ENCODE results near the gene TMEM9.
A peak's percentile ranks its signal among the peaks of the same experiment; 100 is the strongest.
"Not testable (repeated sequence)": the region's sequence is repeated elsewhere in the genome, so short reads cannot be mapped to it uniquely, and the experiment has no call there.

TMEM9 gene

DNA sequence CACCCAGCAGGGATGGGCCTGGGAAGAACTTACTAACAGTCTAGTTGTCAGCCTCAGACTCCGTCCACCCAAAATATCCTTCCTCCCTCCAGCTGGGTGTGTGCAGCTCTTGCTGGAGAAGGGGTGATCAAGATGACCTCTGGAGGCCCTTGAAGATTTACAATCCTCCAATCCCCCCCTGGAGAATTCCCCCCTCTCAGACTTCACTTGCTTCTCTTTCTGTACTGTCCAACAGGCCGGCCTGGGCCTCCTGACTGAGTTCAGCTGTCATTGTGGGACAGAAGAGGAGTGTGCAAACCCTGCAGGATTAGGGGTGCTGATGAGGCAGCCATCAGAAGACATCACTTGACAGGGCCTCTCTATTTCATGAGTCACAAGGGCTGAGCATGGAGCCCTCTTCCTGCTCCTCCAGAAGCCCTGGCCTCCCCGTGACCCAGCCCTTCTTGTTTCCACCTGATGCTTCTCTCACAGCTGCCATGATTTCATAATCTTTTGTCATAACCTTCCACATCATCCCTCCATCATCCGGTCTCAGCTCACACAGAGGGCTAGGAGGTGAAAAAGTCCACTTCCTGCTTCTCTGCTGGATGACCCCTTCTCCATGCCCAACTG lies 18.8 kb upstream of the TMEM9 start:
- DNase-seq (ENCODE audit: low read depth) = no peak

GRCh38 chr1:201172326-201172725 lies 18.1 kb upstream of the TMEM9 start:
- DNase-seq (ENCODE audit: low read depth) = no peak

DNA sequence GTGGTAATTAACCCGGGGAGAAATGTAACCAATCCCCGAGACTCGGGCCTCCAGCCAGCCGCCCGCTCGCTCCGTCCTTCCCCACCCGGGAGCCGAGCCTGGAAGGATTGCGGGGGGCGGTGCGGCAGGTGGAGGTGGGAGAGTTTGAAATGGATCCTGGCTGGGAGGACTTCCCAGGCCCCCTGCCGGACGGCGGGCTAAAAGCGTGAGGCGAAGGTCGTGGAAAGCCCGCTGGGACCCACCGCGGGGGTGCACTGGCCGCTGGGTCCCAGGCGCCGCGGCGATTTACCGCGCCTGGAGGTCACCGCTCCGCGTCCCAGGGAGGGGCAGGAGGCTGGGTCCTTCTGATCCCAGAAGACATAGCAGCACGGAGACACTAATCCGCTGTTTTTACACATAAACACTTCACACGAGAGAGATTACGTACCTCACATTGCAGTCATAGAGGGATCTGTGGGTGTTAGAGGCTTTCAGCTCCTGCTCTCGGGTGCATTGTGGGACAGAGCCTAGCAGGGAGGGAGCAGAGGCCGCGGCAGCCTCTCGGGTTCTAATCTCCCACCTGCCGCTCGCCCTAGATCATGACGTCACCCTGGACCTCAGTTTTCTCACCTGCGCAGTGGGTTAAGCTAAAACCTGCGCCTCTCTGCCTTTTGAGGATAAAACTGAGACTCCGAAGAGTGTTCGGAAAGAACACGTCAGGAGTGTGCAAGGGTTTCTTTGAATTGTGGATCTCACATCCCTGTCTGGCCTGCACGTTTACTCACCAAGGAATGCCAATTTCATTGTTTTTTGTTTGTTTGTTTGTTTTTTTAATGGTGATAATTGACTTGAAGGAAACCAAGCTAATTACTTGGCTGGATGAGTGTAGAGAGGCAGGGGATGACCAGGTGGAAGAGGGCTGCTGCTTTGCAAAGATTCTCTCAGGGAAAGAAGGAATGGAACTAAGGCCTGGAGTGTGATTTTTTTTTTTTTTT lies 17.1 kb upstream of the TMEM9 start:
- DNase-seq (ENCODE audit: low read depth) = no peak

DNA sequence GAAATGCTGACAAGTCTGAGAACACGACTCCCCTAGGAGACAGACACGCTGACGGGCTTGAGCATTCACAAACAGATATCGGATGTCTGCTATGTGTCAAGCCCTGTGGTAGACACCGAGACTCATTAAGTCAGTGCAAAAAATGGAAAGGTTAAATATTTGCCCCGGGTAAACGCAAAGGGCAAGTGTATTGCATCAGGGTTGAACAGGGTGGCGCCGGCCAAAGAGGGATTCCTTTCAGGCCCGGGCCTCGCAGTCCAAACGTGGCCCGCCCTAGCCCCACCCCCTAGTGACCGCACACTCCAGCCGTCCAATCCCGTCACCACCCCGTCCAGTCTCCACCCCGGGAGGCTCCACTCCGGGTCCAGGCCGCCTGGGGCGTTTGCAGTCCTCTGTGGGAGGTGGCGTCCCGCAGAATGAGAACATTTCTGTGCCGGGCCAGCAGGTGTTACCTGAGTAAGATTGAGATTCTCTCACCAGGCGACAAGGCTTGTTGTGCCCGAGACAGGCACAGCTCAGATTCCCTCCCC lies 16.3 kb upstream of the TMEM9 start:
- DNase-seq (ENCODE audit: low read depth) = peak; percentile 38

GRCh38 chr1:201169971-201170532 lies 15.8 kb upstream of the TMEM9 start:
- DNase-seq (ENCODE audit: low read depth) = no peak

- DNase-seq (ENCODE audit: low read depth) = no peak
Observed at GRCh38 chr1:201169203-201169602, 14.9 kb upstream of the TMEM9 start.

GRCh38 chr1:201167041-201167991 lies 13.0 kb upstream of the TMEM9 start:
- DNase-seq (ENCODE audit: low read depth) = no peak

DNA sequence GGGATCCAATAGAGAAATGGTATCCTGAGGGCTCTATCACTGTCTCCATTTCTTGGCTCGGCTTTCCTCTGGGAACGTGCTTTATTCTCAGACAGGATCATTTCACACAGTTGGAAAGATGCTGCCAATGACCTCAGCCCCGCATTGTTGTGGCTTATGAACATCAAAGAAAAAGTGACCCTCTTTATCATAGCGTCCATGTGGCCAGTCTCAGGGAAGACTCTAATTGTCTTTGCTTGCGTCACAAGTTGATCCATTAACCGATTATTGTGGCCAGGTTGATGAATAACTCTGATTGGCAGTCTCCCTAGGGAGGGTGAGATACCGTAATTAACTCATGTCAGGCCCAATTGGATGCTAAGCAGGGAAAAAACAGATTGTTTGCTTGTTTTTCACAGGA lies 10.4 kb upstream of the TMEM9 start:
- no peak for DNase-seq (ENCODE audit: low read depth)

GRCh38 chr1:201163707-201164106 lies 9.4 kb upstream of the TMEM9 start:
- no peak for DNase-seq (ENCODE audit: low read depth)

GRCh38 chr1:201163036-201163435 lies 8.8 kb upstream of the TMEM9 start:
- DNase-seq (ENCODE audit: low read depth) = not testable (repeated sequence)

- no peak for DNase-seq (ENCODE audit: low read depth)
Observed at GRCh38 chr1:201157949-201158348, 3.7 kb upstream of the TMEM9 start.

DNA sequence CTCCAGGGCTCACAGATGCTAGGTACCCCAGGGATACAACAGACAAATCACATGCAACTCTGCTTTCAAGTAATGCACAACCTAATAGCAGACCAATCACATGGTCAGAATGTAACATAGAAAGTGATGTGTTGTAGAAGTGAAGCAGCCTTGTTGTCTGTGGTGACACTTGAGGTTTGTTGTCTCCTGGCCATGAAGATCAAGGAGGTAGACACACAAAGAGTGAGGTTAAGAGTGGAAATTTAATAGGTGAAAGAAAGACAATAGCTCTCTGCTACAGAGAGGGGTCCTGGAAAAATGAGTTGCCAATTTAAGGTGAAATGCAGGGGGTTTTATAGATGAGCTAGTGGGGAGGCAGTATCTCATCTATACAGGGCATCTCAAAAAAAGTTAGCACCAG lies 2.5 kb upstream of the TMEM9 start:
- no peak for DNase-seq (ENCODE audit: low read depth)

GRCh38 chr1:201156346-201156745 lies 2.1 kb upstream of the TMEM9 start:
- no peak for DNase-seq (ENCODE audit: low read depth)

DNA sequence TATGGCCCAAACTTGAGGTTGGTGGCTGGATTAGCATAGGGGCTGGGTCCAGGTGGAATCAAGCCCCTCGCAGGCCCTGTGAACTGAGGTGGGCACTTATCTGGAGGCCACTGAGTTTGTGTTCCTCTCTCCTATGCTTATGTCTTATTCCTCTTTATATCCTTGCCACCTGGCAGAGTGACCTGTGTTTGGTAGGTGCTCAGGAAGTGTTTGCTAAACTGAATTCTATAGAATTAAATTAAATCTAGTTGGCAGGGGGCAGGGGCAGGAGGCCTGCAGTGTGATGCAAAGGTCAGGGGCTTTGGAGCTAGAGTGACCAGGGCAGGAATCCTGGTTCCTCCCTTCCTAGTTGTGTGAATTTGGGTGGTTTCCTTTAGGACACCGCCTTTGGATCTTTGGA lies 1.1 kb upstream of the TMEM9 start:
- no peak for DNase-seq (ENCODE audit: low read depth)

DNA sequence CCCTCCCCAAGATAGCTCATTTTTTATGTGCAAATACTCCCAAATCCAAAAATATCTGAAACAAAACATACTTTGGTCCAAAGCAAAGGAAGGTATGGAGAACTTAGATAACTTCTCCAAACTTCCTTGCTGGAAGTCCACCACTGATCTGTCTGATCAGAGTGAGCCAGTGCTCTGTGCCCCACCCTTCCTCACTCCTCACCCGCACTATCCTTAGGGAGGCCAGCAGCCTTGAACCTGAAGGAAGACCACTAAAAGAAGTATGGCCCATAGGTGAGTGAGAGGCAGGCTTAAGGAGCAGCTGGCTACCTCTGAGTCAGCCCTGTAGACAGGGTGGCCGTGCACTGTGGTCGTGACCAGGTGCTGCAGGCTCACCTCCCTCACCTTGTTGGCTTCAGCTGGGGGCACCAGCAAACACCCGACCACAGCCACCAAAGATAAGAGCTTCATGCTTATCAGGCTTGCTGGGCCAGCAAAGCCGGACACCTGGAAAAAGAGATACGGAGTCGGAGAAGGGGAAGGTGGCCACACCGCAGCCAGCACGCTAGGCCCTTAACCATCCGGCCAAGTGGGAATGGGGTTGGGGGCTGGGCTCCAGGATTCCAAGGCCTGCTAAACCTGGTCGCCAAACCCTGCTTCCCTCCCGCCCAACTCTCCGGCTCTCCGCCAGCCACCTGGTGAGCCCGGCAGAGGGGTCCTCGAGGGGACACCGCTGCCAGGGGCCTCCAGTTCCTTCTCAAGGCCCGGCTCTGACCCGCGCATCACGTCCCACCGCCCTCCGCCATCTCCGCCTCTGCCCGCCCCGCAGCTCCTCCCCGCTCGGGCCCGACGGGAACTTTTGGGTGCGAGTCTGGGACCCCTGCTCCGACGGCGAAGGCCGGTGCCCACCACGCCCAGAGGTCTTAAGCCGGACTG lies 543 bp downstream of the TMEM9 start:
- no peak for DNase-seq (ENCODE audit: low read depth)

- no peak for DNase-seq (ENCODE audit: low read depth)
Observed at GRCh38 chr1:201149400-201149799, 4.9 kb downstream of the TMEM9 start.

GRCh38 chr1:201147396-201148015 lies 6.8 kb downstream of the TMEM9 start:
- no peak for DNase-seq (ENCODE audit: low read depth)

DNA sequence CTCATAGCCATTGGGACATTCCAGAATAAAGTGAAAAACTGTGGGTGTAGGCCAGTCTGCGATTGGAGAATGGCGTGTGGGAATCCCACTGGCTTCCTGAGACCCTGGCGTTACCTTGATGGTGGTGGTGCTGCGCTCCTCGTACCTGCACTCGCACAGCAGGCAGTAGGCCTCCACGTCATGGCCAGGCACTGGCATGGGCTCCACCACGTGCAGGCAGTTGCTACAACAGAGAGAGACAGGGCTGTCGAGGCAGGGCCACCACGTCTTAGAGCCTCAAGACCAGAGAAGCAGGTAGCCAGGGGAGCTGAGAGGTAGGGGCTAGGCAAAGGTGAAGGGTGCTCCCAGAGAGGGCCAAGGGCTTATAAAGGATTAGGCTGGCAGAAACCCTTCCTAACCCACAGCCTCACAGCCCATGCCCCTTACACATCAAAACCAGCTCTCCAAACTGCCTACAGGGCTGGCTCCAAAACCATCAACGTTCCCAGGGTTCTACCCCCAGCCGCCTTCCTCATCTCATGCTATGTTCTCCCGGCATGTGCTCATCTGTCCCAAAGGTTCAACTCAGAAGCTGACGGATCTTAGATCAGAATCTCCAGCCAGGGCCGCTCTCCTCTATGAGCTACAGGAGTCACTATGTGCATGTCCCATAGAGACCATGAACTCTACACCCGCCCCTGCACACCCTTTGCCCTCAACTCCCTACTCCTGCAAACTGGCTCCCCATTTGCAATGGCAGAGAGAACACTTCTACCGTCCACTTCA lies 7.5 kb downstream of the TMEM9 start:
- no peak for DNase-seq (ENCODE audit: low read depth)

DNA sequence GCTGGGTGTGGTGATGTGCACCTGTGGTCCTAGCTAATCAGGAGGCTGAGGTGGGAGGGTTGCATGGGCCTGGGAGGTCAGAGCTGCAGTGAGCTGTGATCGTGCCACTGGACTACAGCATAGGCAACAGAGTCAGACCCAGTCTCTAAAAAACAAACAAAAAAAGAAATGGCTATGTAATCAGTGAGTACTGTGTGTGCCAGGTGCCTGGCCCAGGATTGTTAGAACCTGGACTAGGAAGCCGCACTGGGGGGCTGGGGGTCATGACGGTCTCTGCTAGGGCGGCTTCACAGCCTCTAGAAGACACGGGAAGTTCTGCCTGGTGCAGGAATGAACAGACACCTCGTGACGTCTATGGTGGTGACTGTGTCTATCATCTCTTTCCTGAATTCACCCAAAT lies 8.5 kb downstream of the TMEM9 start:
- no peak for DNase-seq (ENCODE audit: low read depth)
